HG02870 (cell line): ENCODE results near the gene SEC16A.

Experiments
- ATAC-seq: cut with Tn5 transposase; IDR thresholded peaks from one replicate; pipeline ENCODE4 v1.9.1; 2021; ENCODE audit warnings: mild to moderate bottlenecking, moderate library complexity; ENCODE audit not compliant: unreplicated experiment

Gene SEC16A

GRCh38 chr9:136403538-136403914 lies 79.3 kb downstream of the SEC16A start:
- no peak for ATAC-seq

- no peak for ATAC-seq
These were observed 80.8 kb downstream of the SEC16A start for GRCh38 chr9:136402067-136402466.

- no peak for ATAC-seq
These were observed 81.5 kb downstream of the SEC16A start for GRCh38 chr9:136401173-136401922.

GRCh38 chr9:136400038-136400834 lies 82.6 kb downstream of the SEC16A start, which contains the start of gene SNAPC4:
Gene SNAPC4 (minus strand): TSS chr9:136400170. CDS start chr9:136398428, 1,742 bp downstream.
- ATAC-seq = peak; percentile 52

- no peak for ATAC-seq
These were observed 83.4 kb downstream of the SEC16A start for GRCh38 chr9:136399176-136400037.

GRCh38 chr9:136398286-136398685 lies 84.6 kb downstream of the SEC16A start:
- ATAC-seq = no peak

GRCh38 chr9:136397643-136398042 lies 85.2 kb downstream of the SEC16A start:
- no peak for ATAC-seq

GRCh38 chr9:136396219-136396515 lies 86.7 kb downstream of the SEC16A start:
- no peak for ATAC-seq

GRCh38 chr9:136395345-136396218 lies 87.3 kb downstream of the SEC16A start:
- no peak for ATAC-seq

GRCh38 chr9:136395020-136395340 lies 87.9 kb downstream of the SEC16A start:
- no peak for ATAC-seq

- no peak for ATAC-seq
These were observed 88.4 kb downstream of the SEC16A start for GRCh38 chr9:136394312-136395019.

GRCh38 chr9:136393531-136393930 lies 89.3 kb downstream of the SEC16A start:
- ATAC-seq = no peak

GRCh38 chr9:136392538-136393449 lies 90.0 kb downstream of the SEC16A start:
- ATAC-seq = no peak

GRCh38 chr9:136391737-136392537 lies 90.9 kb downstream of the SEC16A start:
- ATAC-seq = no peak
